Keratinocyte (primary cell): Measurements from ENCODE around the gene ADGRA1.
"Not testable (repeated sequence)": the region's sequence is repeated elsewhere in the genome, so short reads cannot be mapped to it uniquely, and the experiment has no call there.

Experiments
- EZH2 ChIP-seq: IDR thresholded peaks from one replicate; pipeline ENCODE4 v1.6.1; 2012; ENCODE audit warnings: inconsistent platforms, mild to moderate bottlenecking, low read length, moderate library complexity
- TF ChIP-seq, protein P1 (sequence below), 3 experiments: IDR thresholded peaks in 1 of 3; conservative IDR thresholded peaks in 1 of 3; optimal IDR thresholded peaks in 1 of 3; 2 replicates in 2 of 3; 3 replicates in 1 of 3; pipeline versions ENCODE3 to v1.5.1; 2011; ENCODE audit warnings: low read length in 3 of 3, mild to moderate bottlenecking in 3 of 3, moderate library complexity in 2 of 3, control low read depth in 1 of 3, inconsistent platforms in 1 of 3; ENCODE audit not compliant: insufficient read depth in 2 of 3; ENCODE audit errors: extremely low read depth in 1 of 3

DNA sequence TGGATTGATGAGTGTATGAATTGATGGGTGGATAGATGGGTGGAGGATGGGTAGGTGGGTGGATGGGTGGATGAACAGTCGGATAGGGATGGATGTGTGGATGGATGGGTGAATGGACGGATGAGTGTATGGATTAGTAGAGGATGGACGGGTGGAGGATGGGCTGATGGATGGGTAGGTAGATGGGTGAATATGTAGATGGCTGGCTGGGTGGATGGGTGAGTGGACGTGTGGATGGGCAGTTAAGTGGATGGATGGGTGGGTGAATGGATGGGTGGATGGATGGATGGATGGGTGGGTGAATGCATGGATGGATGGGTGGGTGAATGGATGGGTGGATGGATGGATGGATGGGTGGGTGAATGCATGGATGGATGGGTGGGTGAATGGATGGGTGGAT lies 87.9 kb downstream of the ADGRA1 start:
- TF ChIP-seq EZH2 = not testable (repeated sequence)
- TF ChIP-seq, protein P1, sequence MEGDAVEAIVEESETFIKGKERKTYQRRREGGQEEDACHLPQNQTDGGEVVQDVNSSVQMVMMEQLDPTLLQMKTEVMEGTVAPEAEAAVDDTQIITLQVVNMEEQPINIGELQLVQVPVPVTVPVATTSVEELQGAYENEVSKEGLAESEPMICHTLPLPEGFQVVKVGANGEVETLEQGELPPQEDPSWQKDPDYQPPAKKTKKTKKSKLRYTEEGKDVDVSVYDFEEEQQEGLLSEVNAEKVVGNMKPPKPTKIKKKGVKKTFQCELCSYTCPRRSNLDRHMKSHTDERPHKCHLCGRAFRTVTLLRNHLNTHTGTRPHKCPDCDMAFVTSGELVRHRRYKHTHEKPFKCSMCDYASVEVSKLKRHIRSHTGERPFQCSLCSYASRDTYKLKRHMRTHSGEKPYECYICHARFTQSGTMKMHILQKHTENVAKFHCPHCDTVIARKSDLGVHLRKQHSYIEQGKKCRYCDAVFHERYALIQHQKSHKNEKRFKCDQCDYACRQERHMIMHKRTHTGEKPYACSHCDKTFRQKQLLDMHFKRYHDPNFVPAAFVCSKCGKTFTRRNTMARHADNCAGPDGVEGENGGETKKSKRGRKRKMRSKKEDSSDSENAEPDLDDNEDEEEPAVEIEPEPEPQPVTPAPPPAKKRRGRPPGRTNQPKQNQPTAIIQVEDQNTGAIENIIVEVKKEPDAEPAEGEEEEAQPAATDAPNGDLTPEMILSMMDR (optimal IDR thresholded peaks at IDR 0.05 in 1 of 3, IDR thresholded peaks at IDR 0.05 in 1 of 3, conservative IDR thresholded peaks at IDR 0.05 in 1 of 3; ENCODE audit: extremely low read depth in 1 of 3, insufficient read depth in 2 of 3, low read length in 3 of 3) = not testable (repeated sequence)
